Activated gamma-delta T cell treated with Interleukin-2 at 50 U/mL for 16 hours (primary cell): ENCODE measurements around the gene OTULIN.

ENCODE experiments used
- DNase-seq: peaks from one replicate; pipeline ENCODE4 v3.0.0-alpha.2; 2020

OTULIN gene

DNA sequence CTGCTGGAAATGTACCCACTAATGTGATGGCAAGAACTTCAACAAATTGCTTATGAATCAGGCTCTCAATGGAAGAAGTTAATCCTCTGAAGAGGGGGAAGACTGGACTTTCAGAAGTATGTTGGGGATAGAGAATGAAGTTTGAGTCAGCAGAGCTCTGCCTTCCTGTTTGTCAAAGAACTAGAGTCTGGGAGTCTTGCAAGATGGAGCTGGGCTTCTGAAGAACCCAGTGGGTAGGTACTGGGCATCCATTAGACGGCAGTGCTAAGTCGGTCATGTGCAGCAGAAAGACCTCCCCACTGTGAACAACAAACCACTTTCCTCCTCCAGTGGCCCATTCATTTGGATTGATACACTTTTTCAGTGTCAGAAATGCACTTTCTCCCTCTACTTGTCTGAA, 34.6 kb downstream of the OTULIN start:
- DNase-seq = no peak

DNA sequence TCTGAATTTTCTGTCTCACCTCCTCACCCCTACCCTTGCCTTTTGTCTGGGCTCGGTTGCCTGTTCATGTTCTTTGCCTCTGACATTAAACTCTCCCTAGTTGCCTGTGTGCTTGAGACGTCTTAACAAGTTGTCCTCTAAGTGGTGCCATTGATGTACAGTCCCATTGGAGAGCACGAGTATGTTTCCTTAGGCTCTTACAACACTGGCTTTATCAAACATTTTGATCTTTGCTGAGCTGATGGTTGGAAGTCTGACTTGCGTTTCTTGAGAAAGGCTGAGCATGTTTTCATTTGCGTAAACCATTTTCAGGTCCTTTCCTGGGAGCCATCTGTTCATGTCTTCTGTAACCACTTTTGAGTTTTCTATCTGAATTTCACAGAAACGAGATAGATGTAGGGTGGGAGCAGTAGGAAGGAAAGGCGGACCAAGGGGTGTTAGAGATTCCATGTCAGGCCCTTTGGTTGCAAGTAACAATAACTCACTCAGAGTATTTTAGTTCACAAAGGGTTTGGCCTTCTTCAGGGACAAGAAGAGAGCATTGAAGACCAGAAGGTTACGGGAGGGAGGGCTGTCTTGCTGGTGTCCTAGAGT, 35.4 kb downstream of the OTULIN start:
- no peak for DNase-seq

DNA sequence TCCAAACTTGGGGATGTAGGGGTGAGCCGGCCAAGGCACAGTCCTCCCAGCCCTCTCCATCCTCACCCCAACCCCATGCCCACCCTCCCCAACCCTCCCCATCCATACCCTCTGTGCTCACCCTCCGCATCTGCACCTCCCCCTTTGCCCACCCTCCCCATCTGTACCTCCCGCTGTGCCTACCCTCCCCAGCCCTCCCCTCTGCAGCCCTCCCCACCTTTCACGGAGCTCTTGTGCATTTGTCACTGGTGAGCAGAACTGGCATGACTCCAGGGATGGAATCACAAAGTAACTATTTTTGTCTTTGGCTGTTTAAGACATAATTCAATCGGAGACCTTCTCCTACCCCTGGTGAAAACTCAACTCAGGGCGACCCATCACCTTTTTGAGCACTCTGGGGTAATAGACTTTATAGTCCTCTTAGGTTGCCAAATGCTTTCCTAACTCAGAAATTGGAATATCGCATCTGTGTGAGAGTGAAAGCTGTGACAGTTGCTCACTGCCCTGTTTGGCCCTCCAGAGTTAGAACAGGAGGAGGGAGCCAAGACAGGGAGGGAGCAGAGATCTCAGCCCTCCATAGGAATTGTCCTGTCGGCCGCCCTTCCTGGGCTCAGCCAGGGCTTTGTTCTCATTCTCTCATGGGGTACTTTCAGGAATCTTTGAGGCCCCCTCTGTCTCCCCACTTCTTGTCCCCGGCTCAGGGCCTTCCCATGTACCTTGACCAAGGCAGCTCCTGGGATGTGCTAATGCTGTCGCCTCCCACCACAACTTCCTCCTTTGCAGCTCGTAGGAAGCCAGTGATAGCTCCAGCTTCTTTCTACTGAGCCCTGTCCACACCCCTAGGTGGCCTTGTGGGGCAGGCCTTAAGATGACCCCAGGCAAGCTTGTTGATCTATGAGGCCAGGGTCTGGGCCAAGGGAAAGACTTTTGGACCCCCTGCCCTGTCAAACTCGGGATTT, 36.2 kb downstream of the OTULIN start:
- no peak for DNase-seq

DNA sequence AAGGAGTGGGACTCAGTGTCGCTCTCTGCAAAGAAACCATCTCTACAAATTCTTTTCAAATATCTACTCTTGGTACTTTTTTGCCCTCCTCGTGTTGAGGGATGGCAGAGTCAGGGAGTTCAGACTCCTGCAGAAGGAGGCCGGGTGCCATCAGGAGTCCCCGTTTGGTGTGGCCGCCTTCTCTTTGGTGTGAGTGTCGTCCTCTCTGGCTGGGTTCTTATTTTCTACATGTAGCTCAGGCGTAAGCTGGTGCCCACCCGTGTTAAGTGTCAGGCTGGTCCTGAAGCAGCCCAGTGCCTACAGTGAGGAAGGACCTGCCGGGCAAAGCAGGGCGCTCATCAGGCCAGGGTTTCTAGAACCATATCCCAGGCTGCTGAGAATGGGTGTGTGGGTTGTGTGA, 37.0 kb downstream of the OTULIN start:
- no peak for DNase-seq

DNA sequence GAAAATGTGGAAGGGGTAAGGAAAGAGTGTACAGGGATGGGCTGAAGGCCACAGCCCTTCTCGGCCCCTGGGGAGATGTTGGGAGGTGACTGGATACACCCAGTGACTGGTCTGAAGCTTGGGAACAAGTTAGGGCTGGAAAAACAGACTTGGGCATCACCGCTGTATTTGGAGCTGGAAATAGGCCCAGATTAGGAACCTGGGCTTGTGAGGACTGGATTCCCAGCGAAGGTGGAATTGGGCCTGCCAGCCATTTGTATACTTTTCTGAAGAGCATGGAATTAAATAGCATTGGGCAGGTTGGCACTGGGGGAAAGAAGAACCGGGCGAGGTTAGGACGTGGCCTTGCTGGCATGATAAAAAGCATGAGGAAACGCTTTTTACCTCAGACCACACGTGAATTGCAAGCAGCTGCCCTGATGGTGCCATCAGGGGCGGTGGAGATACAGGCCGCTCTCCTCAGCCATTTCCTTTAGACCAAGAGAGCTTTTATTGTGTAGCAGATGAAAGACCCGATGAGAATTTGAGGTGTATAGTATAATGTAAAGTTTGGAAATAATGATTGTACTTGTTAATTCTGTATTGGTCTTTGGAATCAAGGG, 37.8 kb downstream of the OTULIN start:
- DNase-seq = no peak

DNA sequence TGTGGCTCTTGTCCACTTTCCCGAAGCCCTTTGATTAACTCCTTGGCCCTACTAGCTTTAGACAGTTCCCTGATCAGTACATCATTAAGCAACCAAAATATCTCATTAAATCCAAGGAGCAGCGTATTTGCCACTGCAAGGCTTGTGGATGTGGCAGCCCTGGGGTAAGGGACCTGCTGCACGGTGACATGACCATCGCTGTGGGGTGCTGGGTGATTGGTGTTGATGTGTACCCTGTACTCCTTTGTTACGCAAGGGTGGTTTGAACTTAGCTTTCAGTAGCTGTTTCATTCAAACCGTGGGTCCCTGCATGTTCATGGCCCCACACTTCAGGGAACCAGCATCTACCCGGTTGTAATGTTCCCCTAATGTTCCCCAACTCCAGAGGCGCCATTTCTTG, 41.0 kb downstream of the OTULIN start:
- DNase-seq = no peak

DNA sequence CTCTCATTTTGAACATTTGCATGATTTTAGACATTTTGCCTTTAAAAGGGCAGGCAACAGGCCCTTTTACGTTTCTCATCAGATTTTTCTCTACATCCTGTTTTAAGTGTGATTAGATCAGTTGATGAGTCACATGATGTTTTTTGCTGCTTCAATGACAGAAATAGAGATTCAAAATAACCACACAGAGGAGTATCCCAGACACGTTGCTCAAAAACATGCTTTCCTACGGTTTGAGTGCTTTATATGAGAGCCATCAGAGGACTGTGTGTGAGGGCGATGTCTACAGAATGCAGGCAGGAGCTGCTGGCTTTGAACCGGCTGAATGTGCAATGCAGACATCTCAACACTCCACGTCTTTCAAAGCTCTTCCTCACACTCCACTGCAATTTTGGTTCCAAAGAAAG, 42.1 kb downstream of the OTULIN start:
- DNase-seq = peak; percentile 37

DNA sequence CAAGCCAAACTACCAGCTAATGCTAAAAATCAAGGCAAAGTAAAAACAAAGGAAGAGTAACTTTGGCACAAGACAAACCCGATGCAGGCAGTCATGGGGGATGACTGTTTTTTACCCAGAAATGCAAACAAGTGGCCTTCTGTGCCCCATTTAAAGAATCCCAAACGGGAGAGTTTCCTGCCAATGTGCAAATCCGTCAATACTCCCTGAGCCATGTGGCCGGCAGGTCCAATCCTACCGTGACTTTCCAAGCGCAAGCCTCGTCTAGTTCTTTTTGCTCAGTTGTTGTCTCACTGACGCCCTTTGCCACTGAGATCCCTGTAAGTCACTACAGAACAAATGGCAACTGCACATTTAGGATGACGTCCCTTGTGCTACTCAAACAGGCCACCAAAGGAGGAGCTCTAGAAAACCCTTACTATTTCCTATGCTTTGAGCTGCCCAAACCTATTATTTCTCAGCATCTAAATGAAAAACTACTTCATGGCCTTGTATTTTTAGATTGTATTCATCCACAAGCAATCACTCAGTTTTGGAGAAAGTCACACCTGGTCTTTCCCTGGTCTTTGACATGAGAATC, 43.4 kb downstream of the OTULIN start:
- DNase-seq = no peak

DNA sequence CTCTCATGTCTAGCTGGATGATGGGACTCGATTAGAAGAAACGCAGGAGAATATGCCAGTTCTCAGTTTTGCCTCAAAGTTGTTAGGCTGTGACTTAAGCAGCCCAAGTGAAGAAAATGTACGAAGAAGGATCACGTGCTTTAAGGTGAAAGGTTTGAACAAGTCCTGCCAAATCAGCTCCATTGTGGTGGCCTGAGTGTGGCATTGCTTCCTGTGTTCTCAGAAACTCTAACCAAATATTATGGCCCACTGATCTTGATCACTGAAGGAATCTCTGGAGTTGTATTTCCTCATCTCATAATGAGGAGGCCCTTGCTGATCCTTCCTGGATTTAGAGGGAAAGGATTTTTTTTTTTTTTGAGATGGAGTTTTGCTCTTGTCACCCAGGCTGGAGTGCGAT, 44.0 kb downstream of the OTULIN start:
- no peak for DNase-seq

DNA sequence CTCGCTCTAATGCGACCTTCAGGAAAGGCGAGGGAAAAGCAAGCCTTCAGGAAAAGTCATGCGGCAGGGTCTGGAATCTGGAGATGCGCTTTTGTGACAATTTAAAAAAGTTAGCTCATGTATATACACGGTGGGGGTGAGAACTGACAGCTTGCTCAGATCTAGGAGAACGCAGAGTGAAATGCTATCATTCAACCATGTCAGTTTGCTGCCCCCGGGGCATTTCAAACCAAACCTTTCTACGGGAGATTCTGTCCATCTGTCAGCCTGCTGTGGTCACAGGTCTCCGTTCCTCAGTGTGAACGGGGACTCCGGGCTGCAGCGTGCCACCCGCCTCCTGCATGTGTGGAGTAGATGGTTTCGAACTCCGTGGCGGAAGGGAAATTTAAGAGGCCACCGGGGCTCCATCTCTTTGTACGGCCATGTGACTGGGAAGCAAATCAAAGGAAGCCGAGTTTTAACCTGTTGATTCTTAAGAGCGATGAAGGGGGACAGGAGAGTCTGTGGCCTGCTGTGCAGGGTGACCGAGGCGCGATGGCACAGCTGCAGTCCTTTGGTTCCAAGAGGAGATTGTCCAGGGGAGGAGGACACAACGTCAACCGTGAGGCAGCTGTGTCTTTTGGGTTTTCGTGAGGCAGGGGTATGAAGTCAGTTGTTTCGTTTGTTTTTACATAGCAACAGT, 45.9 kb downstream of the OTULIN start:
- DNase-seq = no peak

DNA sequence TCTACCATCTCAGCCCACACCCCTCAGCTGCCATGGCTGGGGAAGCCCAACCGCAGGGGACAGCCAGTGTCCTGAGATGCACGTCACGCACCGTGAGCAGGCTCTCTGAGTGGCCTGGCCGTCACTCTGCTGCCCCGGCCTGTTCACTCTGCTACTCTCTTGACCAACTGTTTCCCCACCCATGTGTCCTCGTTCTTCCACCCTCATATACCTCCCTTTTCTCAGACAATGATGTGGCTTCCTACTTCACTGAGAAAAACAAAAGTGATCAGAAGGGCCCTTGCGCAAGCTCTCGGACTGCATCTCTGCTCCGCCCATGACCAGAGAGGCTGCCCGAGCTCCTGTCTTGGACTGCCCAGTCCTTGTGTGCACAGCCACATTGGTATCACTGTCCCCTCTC, 47.6 kb downstream of the OTULIN start:
- DNase-seq = no peak

DNA sequence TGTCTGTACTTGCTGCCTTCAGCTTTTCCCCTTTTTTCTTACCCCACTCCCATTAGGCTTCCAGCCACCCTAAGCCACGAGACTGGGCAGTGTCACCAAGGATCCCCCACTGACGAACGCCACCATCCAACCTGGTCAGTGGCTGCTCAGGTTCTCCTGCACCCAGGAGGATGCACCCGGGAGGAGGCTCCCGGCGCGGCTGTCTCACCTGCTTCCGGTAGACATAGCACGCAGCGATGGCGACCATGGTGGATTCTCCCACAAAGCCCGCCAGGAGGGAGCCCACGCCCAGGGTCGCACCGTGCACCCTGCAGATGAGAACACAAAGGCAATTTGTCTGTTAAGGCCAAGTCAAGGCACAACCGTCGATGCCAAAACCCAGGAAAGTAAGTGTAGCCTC, 48.1 kb downstream of the OTULIN start:
- no peak for DNase-seq

DNA sequence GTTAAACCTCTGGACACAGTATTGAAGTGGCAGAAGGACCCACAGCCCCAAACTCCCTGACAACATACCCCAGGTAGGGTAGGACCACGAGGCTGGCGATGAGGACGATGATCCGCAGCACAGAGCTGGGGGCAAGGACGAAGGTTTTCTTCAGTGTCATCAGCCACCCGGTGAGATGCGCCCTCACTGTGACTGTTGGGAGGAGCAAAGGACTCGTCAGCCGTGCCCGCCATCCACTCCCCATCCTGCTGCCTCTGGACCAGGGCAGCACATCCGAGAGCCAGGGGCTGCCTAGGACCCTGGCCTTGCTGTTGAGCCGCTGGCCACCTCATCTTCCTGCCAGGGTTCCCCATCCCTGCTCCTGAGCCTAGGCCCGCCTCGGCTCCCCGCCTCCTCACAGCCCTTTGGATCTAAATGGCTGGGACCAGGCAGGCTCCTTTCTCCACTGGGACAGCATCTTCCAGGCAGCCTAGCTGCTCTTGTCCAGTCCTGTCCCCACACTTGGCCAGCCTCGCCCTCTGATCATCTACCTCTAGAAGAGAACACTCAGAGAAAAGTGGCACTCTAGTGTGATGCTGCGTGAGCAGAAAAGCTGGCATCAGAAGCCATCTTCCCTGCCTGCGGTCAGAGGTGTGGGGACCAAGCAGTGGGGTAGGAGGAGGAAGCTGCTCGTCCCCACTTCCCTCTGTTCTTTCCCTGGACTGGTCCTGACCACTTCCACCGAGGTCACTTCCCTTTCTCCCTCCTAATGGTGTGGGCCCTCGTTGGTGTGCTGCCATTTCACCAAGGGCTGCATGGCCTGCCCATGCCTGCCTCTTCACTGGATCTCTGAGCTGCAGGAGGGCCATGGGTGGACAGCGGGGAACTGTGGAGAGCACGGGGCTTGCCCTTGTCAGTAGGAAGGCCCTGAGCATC, 49.2 kb downstream of the OTULIN start:
- no peak for DNase-seq

DNA sequence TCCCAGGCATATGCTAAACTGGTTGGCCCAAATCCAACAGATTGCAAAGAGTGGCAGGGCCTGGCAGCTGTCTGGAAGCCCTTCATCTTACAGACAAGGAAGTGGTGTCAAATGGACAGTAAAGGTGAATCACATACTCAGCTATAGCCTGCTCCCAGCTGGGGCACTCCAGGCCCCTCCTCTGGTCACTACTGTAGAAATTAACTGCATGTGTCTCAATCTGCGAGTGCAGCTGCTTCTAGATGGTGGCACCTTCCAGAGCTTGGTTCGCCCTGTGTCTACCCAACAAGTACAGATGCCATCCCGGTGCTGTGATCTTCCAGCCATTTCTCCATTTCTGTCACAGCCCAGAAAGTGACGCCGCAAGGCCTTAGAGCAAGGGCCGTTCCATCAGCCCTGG, 50.2 kb downstream of the OTULIN start:
- no peak for DNase-seq

DNA sequence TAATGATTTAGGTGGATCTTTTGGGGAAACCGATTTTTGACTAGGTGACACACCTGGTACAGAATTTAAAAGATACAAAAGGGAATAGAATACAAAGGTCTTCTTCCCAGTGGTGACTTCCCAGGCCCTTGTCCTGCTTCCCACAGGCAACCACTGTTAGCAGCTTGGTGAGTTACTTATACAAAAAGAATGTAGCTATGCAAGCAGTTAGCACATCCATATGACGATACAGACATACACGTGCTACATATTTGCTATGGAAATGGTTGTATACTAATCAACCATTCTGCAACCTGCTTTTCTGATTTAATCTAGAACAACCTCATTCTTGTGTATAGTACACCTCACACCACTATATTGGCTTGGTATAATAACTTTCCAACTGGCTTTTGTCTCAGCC, 51.0 kb downstream of the OTULIN start:
- DNase-seq = no peak

DNA sequence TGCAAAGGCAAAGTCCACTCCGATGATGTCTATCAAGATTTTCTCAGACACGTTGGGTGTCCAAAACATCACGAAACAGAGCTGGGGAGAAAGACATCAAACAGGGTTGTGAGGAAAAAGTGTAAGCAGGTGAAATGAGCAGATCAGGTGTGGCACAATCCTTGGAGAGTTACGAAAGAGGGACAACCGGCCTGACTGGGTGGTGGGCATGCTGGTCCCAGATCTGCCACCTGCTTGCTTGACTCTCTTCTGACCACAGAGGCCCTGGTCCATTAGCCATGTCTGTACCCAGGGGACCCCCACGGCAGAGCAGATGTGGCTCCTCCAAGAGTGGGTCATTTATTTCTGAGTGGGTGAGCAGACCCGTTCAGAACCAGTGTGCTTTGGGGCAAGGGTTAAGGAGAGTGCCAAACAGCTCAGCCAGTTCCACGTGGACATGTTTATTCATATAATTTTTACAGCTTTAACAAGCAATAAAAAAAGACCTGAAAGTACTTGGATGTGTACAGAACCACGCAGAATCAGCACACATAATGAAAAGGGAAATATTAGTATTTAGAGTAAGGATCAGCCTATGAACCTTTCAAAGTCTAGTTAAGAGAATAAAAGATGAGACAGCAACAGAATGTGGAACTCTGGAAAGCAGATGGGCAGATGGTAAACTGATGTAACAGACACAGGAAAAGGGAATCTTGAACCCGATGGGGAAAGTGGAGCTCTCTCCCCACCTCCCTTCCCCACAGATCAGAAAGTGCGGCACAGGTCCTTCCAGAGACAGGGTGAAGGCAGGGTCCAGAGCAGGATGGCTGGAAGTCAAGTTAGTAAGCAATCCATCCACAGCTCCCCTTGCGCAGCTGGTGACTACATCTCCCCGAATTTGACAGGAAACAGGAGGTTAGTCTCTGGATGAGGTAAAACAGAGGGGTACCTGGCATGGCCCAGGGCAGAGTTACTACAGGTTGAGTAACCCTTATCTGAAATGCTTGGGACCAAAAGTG, 52.5 kb downstream of the OTULIN start:
- DNase-seq = no peak

DNA sequence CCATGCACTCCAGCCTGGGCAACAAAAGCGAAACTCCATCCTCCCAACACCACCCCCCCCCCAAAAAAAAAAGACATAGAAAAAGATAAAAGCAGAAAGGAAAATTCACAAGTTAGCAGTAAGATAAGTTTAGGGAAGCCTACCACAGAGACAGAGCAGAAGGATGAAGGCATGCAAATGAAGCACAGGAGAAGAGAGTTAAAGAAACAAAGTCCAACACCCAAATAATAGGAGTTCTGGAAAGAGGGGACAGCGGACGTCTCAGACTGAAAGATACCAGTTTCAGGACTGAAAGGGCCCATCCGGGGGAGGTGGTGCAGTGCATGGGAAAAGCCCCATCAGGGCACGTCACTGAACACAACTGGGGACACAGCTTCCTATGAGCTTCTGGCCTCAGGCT, 54.3 kb downstream of the OTULIN start:
- DNase-seq = no peak

DNA sequence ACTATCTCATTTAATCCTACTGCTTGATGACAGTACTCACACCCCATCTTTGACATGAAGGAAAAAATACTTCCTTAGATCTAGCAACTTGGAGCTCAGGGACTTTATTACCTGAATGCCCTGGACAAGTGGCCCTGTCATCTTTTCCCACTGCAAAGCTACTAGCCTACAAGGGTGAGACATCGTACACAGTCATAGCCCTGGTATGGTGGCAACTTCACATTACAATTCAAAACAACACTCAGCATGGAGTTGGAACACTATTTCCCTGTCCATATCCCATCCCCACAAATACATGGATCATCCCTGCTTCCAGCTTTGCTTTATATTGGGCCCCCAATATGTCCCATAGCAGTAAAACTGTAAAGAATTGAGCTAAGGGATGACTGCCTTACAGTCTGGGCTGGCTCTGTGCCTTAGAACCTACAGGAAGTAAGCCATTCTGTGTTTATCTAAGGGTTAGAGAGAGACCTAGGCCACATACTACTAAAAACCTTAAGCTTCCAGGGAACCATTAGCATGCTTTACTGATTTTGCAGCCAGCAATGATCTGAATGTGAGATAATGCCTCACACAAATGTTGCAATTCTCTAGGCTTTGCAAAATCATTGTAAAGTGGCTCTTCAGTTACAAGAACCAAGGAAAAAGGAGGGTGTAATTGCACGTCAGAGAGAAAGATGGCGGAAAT, 55.9 kb downstream of the OTULIN start:
- DNase-seq = no peak

DNA sequence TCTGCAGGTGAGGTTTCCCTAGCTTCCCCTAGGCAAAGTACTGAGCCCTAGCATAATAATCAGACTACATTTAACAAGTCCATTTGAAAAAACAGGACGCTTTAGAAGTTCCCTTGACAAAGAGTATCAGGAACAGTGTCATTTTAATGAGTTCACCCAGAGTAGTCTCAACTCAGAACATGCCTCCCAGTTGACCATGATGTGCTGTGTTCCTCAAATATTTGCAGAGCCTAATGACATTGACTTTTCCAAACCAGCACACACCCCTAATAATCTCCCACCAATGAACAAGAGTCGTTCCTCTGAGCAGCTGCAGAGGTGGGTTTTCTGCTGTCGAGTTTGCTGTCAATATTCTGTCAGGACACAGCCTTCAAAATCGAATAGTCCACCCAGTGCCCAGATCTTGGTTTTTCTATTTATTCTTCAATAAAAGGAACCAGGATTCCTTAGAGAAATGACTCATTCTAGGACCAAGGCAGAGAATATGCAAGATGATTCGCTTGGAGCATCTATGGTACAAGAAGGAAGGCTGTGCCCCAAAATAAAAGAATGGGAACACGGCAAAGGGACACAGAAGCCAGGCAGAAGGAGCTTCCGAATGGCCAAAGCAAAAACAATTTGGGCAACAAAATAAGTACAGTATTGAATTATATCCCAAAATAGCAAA, 57.6 kb downstream of the OTULIN start:
- DNase-seq = no peak

DNA sequence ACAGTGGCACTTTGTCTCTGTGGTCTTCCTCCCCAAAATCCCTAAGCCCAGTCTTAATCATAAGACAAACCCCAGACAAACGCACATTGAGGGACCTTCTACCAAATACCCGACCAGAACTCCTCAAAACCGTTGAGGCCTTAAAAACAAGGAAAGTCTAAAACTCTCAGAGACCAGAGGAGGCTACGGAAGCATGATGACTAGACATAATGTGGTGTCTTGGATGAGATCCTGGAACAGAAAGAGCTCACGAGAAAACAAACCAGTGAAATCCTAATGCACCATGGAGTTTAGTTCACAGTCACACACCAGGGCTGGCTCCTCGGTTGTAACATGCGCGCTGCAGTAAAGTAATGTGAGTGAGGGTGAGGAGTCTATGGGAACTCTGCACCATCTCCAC, 58.4 kb downstream of the OTULIN start:
- no peak for DNase-seq
